Endothelial cell (in vitro differentiated cells): ENCODE data around the gene PHF21A. TPM values are rescaled to one million over a fixed set of nuclear protein-coding genes. Genes with fewer than 3 reads are reported as not detected.
"Not testable (repeated sequence)": the region's sequence is repeated elsewhere in the genome, so short reads cannot be mapped to it uniquely, and the experiment has no call there.

Experiments
- DNase-seq: peaks from one replicate; pipeline ENCODE4 v3.0.0; 2021; ENCODE audit warnings: low spot score
- H3K27ac Mint-ChIP-seq: one replicate; pipeline ENCODE4 v1.8.0; 2021; ENCODE audit warnings: mixed read lengths, inconsistent platforms; ENCODE audit not compliant: unreplicated experiment
- H3K27me3 Mint-ChIP-seq: one replicate; pipeline ENCODE4 v1.8.0; 2021; ENCODE audit warnings: mild to moderate bottlenecking, moderate library complexity, mixed read lengths, inconsistent platforms; ENCODE audit not compliant: unreplicated experiment
- H3K36me3 Mint-ChIP-seq: one replicate; pipeline ENCODE4 v1.8.0; 2021; ENCODE audit warnings: mild to moderate bottlenecking, low read depth, mixed read lengths, inconsistent platforms; ENCODE audit not compliant: unreplicated experiment
- H3K4me1 Mint-ChIP-seq: one replicate; pipeline ENCODE4 v1.8.0; 2021; ENCODE audit warnings: mild to moderate bottlenecking, mixed read lengths, inconsistent platforms; ENCODE audit not compliant: unreplicated experiment
- H3K4me3 Mint-ChIP-seq: one replicate; pipeline ENCODE4 v1.8.0; 2021; ENCODE audit warnings: mild to moderate bottlenecking, mixed read lengths, inconsistent platforms; ENCODE audit not compliant: unreplicated experiment
- H3K9me3 Mint-ChIP-seq: one replicate; pipeline ENCODE4 v1.8.0; 2021; ENCODE audit warnings: mixed read lengths, inconsistent platforms; ENCODE audit not compliant: unreplicated experiment
- CTCF ChIP-seq: fragments of 200-600 bp; sonication (generic); IDR thresholded peaks from one replicate; pipeline ENCODE4 v1.5.0; 2021; ENCODE audit warnings: antibody characterized with exemption; ENCODE audit not compliant: unreplicated experiment
- total RNA-seq: library from RNA; stranded (reverse); fragmentation: NEBNext Ultra II Directional; extraction: Animal tissue kit (Norgen Biotek cat#: 25700); gene quantifications from one replicate; pipeline ENCODE4 v1.2.1, GENCODE V29; 2021; ENCODE audit not compliant: unreplicated experiment

Gene PHF21A
- total RNA-seq, 1 donor from 2014 or later: 52.8 TPM

DNA sequence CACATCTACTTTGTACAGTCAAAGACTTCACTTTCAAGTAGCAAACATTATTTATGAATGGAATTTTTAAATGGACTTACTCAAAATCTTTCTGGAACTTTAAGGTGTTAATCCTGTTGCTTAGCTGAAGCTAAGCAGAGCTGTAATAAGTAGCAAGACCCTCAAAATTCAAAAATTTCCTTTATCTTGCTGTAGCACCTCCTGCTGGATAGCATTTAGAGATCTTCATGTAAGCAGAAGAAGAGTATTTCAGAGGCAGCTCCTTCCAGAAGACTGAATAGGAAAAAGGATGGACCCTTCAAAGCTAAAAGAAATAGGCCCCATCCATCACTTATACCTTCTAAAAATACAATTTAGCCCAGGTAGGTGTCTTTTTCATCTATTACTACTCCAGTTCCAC, 3.4 kb downstream of the PHF21A start:
- peaks cover 16% of the 10 kb centered on the region for H3K4me1 Mint-ChIP-seq
- peaks cover 8% of the 10 kb centered on the region for H3K27me3 Mint-ChIP-seq
- H3K9me3 Mint-ChIP-seq: no peaks in the 10 kb centered on the region
- no peak for TF ChIP-seq CTCF
- peaks cover 4% of the 10 kb centered on the region for H3K36me3 Mint-ChIP-seq
- H3K27ac Mint-ChIP-seq: no peak overlapping the region
- no peak for DNase-seq
- H3K4me3 Mint-ChIP-seq: no peak overlapping the region

GRCh38 chr11:46116712-46117037, 4.6 kb downstream of the PHF21A start:
- H3K36me3 Mint-ChIP-seq, H3K9me3 Mint-ChIP-seq, H3K27ac Mint-ChIP-seq, DNase-seq, H3K4me3 Mint-ChIP-seq, H3K27me3 Mint-ChIP-seq: not testable (repeated sequence)
- H3K4me1 Mint-ChIP-seq: peaks cover 14% of the 10 kb centered on the region

DNA sequence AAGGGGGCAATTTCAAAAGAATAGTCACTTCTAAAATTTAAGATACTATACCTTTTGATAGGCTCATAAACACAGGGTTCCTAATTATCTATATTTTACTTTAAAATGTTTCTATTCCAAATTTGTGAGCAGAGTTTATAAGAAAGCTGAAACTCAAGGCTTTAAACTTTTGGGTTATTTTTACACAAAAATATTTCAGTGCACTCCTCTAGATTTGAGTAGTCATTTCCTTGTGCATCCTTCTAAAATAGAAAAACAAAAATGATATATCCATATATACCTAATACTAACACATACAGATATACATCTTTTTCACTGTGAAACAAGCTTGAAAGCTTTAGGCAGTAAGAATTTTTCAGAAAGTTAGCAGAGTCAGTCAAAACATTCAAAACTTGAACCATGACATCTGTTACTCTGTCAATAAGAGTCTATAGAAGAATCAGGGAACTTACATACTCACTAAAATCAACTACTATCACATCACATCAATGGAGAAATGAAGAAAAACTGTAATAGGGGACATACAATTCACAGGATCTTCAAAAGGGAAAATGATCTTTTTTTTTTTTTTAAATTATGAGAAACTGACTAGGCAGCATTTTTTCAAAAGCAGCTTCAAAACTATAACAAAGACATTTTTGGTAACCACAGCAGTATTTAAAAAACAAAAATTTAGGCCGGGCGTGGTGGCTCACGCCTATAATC, 5.1 kb downstream of the PHF21A start:
- H3K9me3 Mint-ChIP-seq: no peaks in the 10 kb centered on the region
- TF ChIP-seq CTCF: no peak
- peaks cover 4% of the 10 kb centered on the region for H3K36me3 Mint-ChIP-seq
- H3K27me3 Mint-ChIP-seq: peaks cover 7% of the 10 kb centered on the region
- DNase-seq: no peak
- H3K4me3 Mint-ChIP-seq: no peak overlapping the region
- peaks cover 14% of the 10 kb centered on the region for H3K4me1 Mint-ChIP-seq
- no peak overlapping the region for H3K27ac Mint-ChIP-seq

DNA sequence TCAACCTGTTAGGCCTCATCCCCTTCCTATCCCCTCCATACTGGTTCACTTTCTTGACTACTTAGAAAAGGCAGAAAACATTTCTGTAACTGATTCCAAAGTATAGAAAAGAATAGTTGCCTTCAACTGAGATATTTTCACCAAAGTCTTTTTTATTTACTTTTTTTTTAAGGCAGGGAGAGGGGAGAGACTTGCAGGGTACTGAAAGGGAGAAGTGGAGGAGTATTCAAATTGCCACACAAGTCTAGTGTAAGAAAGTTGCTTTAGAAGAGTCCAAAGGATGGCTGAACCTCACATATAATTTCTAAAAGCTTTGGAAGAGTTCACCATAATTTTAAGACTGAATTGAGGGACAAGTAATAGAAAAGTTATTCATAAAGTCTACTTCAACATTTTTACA, 6.3 kb downstream of the PHF21A start:
- peaks cover 14% of the 10 kb centered on the region for H3K4me1 Mint-ChIP-seq
- H3K9me3 Mint-ChIP-seq: no peaks in the 10 kb centered on the region
- peaks cover 7% of the 10 kb centered on the region for H3K27me3 Mint-ChIP-seq
- peaks cover 4% of the 10 kb centered on the region for H3K36me3 Mint-ChIP-seq
- no peak overlapping the region for H3K4me3 Mint-ChIP-seq
- H3K27ac Mint-ChIP-seq: no peak overlapping the region
- no peak for TF ChIP-seq CTCF
- no peak for DNase-seq

DNA sequence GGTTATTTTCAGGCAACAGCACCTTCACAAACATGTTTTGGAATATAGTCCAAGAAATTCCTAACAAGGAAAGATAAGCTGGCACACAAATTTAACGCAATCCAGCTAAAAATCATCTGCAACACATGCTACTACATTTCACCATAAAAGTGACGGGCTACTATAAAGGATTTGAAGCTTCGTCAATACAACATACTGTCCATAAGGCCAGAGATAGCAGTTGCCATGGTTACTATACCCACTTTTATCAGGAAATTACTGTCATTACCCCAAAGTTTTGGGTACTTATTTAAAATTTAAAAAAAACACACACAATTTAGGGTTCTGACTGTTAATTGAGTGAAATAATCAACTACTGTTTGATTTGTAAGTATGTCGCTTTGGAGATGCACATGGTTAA, 6.9 kb downstream of the PHF21A start:
- no peak for DNase-seq
- no peak for TF ChIP-seq CTCF
- Mint-ChIP-seq H3K36me3 (peaks cover 2% of the 10 kb centered on the region), H3K27me3 (peaks cover 5% of the 10 kb centered on the region), H3K4me3 (no peak overlapping the region), H3K27ac (no peak overlapping the region), H3K9me3 (no peaks in the 10 kb centered on the region), H3K4me1 (peaks cover 12% of the 10 kb centered on the region)
